Gastrocnemius medialis (tissue), 4 donors: ENCODE measurements around the gene CNGA1.
A peak's percentile ranks its signal among the peaks of the same experiment; 100 is the strongest.

ENCODE experiments used
- POLR2A ChIP-seq, 2 donors: fragments of 450-650 bp; IDR thresholded peaks; one replicate each; pipeline ENCODE4 v1.6.1; 2017; ENCODE audit warnings: antibody characterized with exemption in 2 of 2, mild to moderate bottlenecking in 2 of 2, moderate library complexity in 2 of 2
- TF ChIP-seq, protein P1 (sequence below), 5 experiments: fragments of 450-650 bp in 3 of 5; fragments of 200-600 bp in 2 of 5; sonication (generic) in 2 of 5; IDR thresholded peaks in 4 of 5; conservative IDR thresholded peaks in 1 of 5; 1 replicate in 4 of 5; 2 replicates in 1 of 5; pipeline ENCODE4 v1.5.1; 2016 to 2019; ENCODE audit warnings: antibody characterized with exemption in 5 of 5, mild to moderate bottlenecking in 3 of 5, moderate library complexity in 3 of 5

DNA sequence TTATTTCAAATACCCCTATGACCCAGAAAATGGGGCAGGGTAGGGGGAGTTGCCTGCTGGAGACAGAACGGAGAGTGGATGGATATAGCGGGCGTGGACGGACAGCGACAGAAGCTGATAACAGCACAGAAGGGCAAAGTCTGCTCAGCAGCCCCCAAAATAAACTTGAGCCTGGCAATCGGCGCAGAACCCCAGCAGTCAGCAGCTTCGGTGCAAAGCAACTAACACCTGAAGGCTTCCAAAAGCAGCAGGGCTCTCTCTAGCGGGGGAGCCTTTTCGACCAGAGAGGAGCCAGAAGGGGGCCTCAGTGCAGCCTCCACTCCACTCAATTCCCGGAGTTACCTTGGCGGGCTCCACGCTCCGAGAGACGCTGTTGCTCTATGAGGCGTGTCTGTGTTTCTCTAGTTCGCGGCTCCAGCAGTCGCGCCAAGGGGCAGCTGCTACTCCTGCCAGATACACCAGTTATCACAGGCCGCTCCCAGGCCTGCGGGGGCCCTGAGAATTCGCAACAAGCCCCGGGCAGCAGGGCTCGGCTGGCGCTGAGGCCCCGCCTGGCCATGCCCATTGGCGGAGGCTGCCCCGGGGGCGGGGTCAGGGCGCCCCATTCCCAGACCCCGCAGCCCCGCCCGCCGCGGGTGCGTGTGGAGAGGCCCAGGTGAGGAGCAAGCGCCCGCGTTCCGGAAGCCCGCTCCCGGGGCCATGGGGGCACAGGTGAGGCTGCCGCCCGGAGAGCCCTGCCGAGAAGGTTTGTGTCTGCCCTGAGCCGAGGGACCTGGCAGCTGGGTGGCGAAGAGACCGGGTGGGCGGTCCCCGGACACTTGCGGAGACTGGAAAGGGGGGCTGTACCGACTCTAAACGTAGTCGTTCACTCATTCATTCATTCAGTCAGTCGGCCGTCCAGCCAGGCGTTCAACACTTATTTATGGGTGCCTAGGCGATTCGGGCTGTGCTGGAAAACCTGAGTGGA is at the start of gene CNGA1, which contains the start of gene NIPAL1:
- TF ChIP-seq, protein P1, sequence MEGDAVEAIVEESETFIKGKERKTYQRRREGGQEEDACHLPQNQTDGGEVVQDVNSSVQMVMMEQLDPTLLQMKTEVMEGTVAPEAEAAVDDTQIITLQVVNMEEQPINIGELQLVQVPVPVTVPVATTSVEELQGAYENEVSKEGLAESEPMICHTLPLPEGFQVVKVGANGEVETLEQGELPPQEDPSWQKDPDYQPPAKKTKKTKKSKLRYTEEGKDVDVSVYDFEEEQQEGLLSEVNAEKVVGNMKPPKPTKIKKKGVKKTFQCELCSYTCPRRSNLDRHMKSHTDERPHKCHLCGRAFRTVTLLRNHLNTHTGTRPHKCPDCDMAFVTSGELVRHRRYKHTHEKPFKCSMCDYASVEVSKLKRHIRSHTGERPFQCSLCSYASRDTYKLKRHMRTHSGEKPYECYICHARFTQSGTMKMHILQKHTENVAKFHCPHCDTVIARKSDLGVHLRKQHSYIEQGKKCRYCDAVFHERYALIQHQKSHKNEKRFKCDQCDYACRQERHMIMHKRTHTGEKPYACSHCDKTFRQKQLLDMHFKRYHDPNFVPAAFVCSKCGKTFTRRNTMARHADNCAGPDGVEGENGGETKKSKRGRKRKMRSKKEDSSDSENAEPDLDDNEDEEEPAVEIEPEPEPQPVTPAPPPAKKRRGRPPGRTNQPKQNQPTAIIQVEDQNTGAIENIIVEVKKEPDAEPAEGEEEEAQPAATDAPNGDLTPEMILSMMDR (IDR thresholded peaks at IDR 0.05 in 4 of 5, conservative IDR thresholded peaks at IDR 0.05 in 1 of 5), result peak in 2 of 5 experiments; percentile 41 to 55
- peak in 1 of 2 donors; percentile 23 for TF ChIP-seq POLR2A (IDR thresholded peaks at IDR 0.05)
